Neural crest cell (in vitro differentiated cells): ENCODE measurements around the gene TMTC4. TPM values are rescaled to one million over a fixed set of nuclear protein-coding genes. Genes with fewer than 3 reads are reported as not detected.

Source experiments
- DNase-seq: peaks from one replicate; pipeline ENCODE4 v3.0.0; 2021; ENCODE audit warnings: low read depth, mixed read lengths, low spot score
- H3K27ac Mint-ChIP-seq: one replicate; pipeline ENCODE4 v1.8.0; 2021; ENCODE audit warnings: mild to moderate bottlenecking, mixed read lengths; ENCODE audit not compliant: unreplicated experiment
- H3K27me3 Mint-ChIP-seq: 2 replicates; pipeline ENCODE4 v1.8.0; 2021; ENCODE audit warnings: low read depth, mild to moderate bottlenecking, mixed read lengths
- H3K36me3 Mint-ChIP-seq: 2 replicates; pipeline ENCODE4 v1.8.0; 2021; ENCODE audit warnings: low read depth, mild to moderate bottlenecking, mixed read lengths
- H3K4me1 Mint-ChIP-seq: 2 replicates; pipeline ENCODE4 v1.8.0; 2021; ENCODE audit warnings: mixed read lengths
- H3K4me3 Mint-ChIP-seq: one replicate; pipeline ENCODE4 v1.8.0; 2021; ENCODE audit warnings: mild to moderate bottlenecking, mixed read lengths
- H3K9me3 Mint-ChIP-seq: 2 replicates; pipeline ENCODE4 v1.8.0; 2021; ENCODE audit warnings: mixed read lengths
- CTCF ChIP-seq: fragments of 200-600 bp; sonication (generic); conservative IDR thresholded peaks from 2 replicates; pipeline ENCODE4 v1.5.0; 2021; ENCODE audit warnings: antibody characterized with exemption, mild to moderate bottlenecking
- total RNA-seq: library from RNA; stranded (reverse); gene quantifications from 2 replicates; pipeline ENCODE4 v1.2.1, GENCODE V29; 2021

The TMTC4 gene
- total RNA-seq, 1 donor from 2014 or later: 51.7 TPM

DNA sequence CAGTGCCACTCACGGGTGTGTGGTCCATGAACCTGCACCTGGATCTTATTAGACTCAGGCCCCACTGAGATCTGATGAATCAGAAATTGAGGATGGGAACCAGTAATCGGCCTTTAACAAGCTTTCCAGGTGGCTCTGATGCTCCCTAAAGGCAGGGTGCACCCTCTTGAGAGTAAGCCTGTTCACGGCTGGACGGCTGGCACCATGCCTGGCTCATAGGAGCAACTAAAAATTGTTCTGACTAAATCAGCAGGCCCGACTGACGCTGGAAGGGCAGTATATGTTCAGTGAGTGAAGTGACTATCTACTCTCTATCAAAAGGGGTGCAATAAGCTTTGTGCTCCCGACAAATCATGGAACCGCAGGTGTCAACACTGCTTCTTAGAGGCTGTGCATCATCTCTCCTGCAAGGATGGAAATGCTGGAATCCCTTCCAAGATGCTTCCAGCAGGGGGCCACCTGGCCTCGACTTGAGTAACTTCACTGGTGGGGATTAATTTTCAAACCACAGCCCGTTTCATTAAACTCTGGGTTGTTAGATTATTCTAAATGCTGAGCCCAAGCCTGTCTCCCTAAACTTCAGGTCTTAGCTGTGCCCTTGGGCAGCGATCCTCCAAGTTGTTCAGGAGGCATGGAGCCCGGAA is 28.4 kb downstream of the TMTC4 start:
- Mint-ChIP-seq H3K27me3 (no peaks in the 10 kb centered on the region), H3K4me3 (no peak overlapping the region), H3K27ac (no peak overlapping the region), H3K4me1 (peaks cover 23% of the 10 kb centered on the region), H3K9me3 (no peaks in the 10 kb centered on the region), H3K36me3 (peaks cover 19% of the 10 kb centered on the region)
- TF ChIP-seq CTCF: peak; percentile 64
- DNase-seq: peak; percentile 17

- Mint-ChIP-seq H3K27me3 (no peaks in the 10 kb centered on the region), H3K4me3 (no peak overlapping the region), H3K36me3 (peaks cover 16% of the 10 kb centered on the region), H3K27ac (no peak overlapping the region), H3K4me1 (peaks cover 23% of the 10 kb centered on the region), H3K9me3 (no peaks in the 10 kb centered on the region)
- no peak for DNase-seq
- TF ChIP-seq CTCF: no peak
These were observed 29.2 kb downstream of the TMTC4 start for GRCh38 chr13:100645382-100645781.

DNA sequence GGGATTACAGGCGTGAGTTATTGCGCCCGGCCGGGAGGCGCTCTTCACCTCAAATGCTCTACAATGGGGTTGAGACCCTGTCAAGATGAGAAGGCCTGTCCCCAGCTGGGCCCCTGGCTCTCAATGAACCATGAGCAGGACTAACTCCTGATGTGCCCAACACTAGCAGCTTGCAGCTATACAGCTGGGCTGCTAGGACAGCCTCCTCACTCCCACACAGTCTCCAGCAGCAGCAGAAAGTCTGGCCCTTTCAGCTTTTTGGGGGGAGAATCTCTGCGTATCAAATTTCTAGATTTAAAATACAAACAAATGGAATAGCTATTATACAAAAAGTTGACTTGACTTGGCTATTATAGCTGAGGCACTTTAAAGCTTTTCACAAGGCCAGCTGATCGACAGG is 30.2 kb downstream of the TMTC4 start:
- Mint-ChIP-seq H3K4me3 (no peak overlapping the region), H3K4me1 (peaks cover 23% of the 10 kb centered on the region), H3K27ac (no peak overlapping the region), H3K9me3 (no peaks in the 10 kb centered on the region), H3K27me3 (no peaks in the 10 kb centered on the region), H3K36me3 (peaks cover 16% of the 10 kb centered on the region)
- TF ChIP-seq CTCF: no peak
- DNase-seq: no peak

DNA sequence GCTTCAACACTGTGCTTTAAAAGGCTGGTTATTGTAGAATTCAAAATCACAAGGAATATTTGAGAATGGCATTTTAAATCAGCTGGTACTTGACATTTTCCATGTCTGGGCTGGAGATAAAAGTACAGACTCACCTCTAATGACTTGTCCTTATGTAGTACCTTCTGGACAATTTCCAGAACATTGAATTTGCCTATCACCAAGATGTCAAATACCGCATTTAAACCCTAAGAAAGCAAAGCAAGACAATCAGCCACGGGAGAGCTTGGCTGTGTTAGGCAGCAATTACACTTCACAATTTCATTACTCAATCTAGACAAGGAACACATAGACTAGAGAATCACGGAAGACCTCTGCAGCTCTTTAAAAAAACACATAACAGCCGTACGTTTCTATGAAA is 36.8 kb downstream of the TMTC4 start:
- Mint-ChIP-seq H3K36me3 (peaks cover 24% of the 10 kb centered on the region), H3K4me1 (peaks cover 8% of the 10 kb centered on the region), H3K27ac (no peak overlapping the region), H3K4me3 (no peak overlapping the region), H3K27me3 (no peaks in the 10 kb centered on the region), H3K9me3 (no peaks in the 10 kb centered on the region)
- TF ChIP-seq CTCF: no peak
- no peak for DNase-seq

DNA sequence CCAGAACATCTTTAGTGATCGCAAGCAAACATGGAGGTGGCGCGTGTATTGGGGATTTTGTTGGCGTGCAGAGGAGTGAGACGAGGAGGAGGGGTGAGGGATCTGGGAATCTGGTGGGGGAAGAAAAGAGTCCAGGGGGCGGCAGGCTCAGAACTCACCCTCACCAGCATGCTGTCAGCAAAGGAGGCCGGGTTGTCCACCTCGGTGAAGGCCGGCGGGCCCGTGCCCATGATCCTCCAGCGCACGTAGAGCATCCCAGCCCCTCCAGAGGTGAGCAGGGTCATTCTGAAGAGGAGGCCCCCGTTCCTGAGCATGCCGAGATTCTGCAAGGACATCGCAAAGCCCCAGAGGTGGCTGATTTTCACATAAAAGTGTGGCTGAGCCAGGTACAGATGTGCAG is 37.2 kb downstream of the TMTC4 start:
- H3K9me3 Mint-ChIP-seq: no peaks in the 10 kb centered on the region
- H3K27ac Mint-ChIP-seq: peak overlapping the region; percentile 62
- H3K27me3 Mint-ChIP-seq: no peaks in the 10 kb centered on the region
- DNase-seq: no peak
- peaks cover 24% of the 10 kb centered on the region for H3K36me3 Mint-ChIP-seq
- H3K4me1 Mint-ChIP-seq: peaks cover 8% of the 10 kb centered on the region
- no peak overlapping the region for H3K4me3 Mint-ChIP-seq
- TF ChIP-seq CTCF: no peak

DNA sequence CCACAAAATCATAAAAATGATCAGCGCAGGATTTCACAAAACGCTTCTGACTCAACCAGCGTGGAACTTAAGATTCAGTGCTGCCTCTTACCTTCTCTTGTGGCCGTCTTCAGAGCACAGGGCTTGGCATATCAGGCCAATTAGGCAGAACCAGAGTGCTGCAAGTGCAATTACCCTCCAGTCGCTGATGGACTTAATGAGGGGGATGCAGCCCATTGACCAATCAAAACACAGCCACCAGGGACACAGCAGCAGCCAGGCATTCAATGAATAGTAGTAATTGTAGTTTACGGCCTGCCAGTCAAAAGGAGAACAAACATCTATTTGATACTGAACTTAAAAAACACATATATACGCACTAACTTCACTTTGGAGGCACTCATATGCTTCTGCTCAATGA is 38.2 kb downstream of the TMTC4 start:
- no peak for TF ChIP-seq CTCF
- no peaks in the 10 kb centered on the region for H3K9me3 Mint-ChIP-seq
- H3K4me3 Mint-ChIP-seq: no peak overlapping the region
- peaks cover 21% of the 10 kb centered on the region for H3K36me3 Mint-ChIP-seq
- DNase-seq: no peak
- peak overlapping the region; percentile 85 for H3K27ac Mint-ChIP-seq
- H3K4me1 Mint-ChIP-seq: peaks cover 12% of the 10 kb centered on the region
- no peaks in the 10 kb centered on the region for H3K27me3 Mint-ChIP-seq
